Endodermal cell (in vitro differentiated cells): Measurements from ENCODE around the gene NFKB1. TPM values are rescaled to one million over a fixed set of nuclear protein-coding genes. Genes with fewer than 3 reads are reported as not detected.

ENCODE experiments used
- DNase-seq: peaks from one replicate; pipeline ENCODE4 v3.0.0-alpha.2; 2017
- H3K27ac ChIP-seq: 2 replicates; pipeline ENCODE4 v1.5.1; 2013; ENCODE audit warnings: mild to moderate bottlenecking, low read depth, low read length, moderate library complexity
- H3K27me3 ChIP-seq: 2 replicates; pipeline ENCODE4 v1.6.1; 2013; ENCODE audit warnings: mild to moderate bottlenecking, low read length, moderate library complexity; ENCODE audit not compliant: insufficient read depth, control insufficient read depth, poor library complexity, severe bottlenecking
- H3K36me3 ChIP-seq: 2 replicates; pipeline ENCODE4 v1.7.0; 2013; ENCODE audit warnings: mild to moderate bottlenecking, low read length, moderate library complexity; ENCODE audit not compliant: control insufficient read depth, insufficient read depth
- H3K4me1 ChIP-seq: one replicate; pipeline ENCODE4 v1.7.0; 2013; ENCODE audit warnings: low read length; ENCODE audit not compliant: control insufficient read depth, insufficient read depth
- H3K4me3 ChIP-seq: 2 replicates; pipeline ENCODE4 v1.5.1; 2013; ENCODE audit warnings: mild to moderate bottlenecking, low read length, moderate library complexity
- H3K9ac ChIP-seq: 2 replicates; pipeline ENCODE4 v1.6.1; 2013; ENCODE audit warnings: mild to moderate bottlenecking, low read length, moderate library complexity; ENCODE audit not compliant: poor library complexity, severe bottlenecking; ENCODE audit errors: extremely low read depth
- H3K9me3 ChIP-seq: 2 replicates; pipeline ENCODE4 v1.6.1; 2013; ENCODE audit warnings: mild to moderate bottlenecking, low read length, moderate library complexity; ENCODE audit not compliant: control insufficient read depth
- H3K27ac Mint-ChIP-seq: 2 replicates; pipeline ENCODE4 v1.8.0; 2020; ENCODE audit warnings: mixed read lengths
- H3K27me3 Mint-ChIP-seq: 2 replicates; pipeline ENCODE4 v1.8.0; 2021; ENCODE audit warnings: mild to moderate bottlenecking, mixed read lengths; ENCODE audit not compliant: insufficient read depth
- H3K36me3 Mint-ChIP-seq: 2 replicates; pipeline ENCODE4 v1.8.0; 2020; ENCODE audit warnings: low read depth, mixed read lengths
- H3K4me1 Mint-ChIP-seq: 2 replicates; pipeline ENCODE4 v1.8.0; 2020; ENCODE audit warnings: mixed read lengths
- H3K4me3 Mint-ChIP-seq: 2 replicates; pipeline ENCODE4 v1.8.0; 2020; ENCODE audit warnings: mild to moderate bottlenecking, moderate library complexity, mixed read lengths
- H3K9me3 Mint-ChIP-seq: 2 replicates; pipeline ENCODE4 v1.8.0; 2020; ENCODE audit warnings: mild to moderate bottlenecking, mixed read lengths
- WGBS, 2 experiments: methylation state at CpG; one replicate each; pipeline versions ENCODE4 v1.1.5 to v1.1.7; 2013; ENCODE audit warnings: missing lambda C conversion rate in 2 of 2, mixed read lengths in 1 of 2; ENCODE audit not compliant: insufficient coverage in 1 of 2, insufficient read length in 1 of 2; 5-methylcytosine and 5-hydroxymethylcytosine counted together
- total RNA-seq, 2 donors: library from RNA; stranded (reverse); fragmentation: NEBNext Ultra II Directional in 1 of 2; extraction: Animal tissue kit (Norgen Biotek cat#: 25700) in 1 of 2; gene quantifications; 2 replicates in 1 of 2; 3 replicates in 1 of 2; pipeline ENCODE4 v1.2.1, GENCODE V29; 2021
- TF ChIP-seq, protein P1 (sequence below): fragments of 200-600 bp; sonication (generic); conservative IDR thresholded peaks from 2 replicates; pipeline ENCODE4 v1.5.0; 2021; ENCODE audit warnings: antibody characterized with exemption, mild to moderate bottlenecking

Gene NFKB1
- total RNA-seq, 2 donors from 2014 or later, result 4.4 to 5.6 TPM

DNA sequence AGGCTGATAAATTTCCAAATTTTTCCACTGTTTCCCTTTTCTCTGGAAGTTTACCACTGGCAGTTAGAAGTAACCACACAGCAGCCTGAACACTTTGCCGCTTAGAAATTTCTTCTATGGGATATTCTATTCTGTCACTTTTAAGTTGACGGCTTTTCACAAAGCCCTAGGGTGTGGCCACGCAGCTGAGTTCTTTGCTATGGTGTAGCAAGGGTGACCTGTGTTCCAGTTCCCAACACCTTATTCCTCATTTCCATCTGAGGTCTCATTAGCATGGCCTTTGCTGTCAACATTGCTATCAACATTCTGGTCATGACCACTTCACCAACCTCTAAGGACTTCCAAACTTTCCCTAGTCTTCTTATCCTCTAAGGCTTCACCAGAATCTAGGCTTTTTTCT is 45.4 kb upstream of the NFKB1 start:
- Histone ChIP-seq H3K4me1 (no peaks in the 10 kb centered on the region), H3K27me3 (no peaks in the 10 kb centered on the region), H3K9ac (no peak overlapping the region), H3K36me3 (no peaks in the 10 kb centered on the region), H3K4me3 (no peak overlapping the region), H3K27ac (no peak overlapping the region), H3K9me3 (no peaks in the 10 kb centered on the region)
- WGBS, 2 experiments, result 82% methylated on average over 3 of the region's 3 CpGs
- Mint-ChIP-seq H3K36me3 (no peaks in the 10 kb centered on the region), H3K4me1 (no peaks in the 10 kb centered on the region), H3K4me3 (no peak overlapping the region), H3K27ac (no peak overlapping the region), H3K27me3 (peaks cover 5% of the 10 kb centered on the region), H3K9me3 (peaks cover 4% of the 10 kb centered on the region)
- no peak for DNase-seq
- TF ChIP-seq, protein P1, sequence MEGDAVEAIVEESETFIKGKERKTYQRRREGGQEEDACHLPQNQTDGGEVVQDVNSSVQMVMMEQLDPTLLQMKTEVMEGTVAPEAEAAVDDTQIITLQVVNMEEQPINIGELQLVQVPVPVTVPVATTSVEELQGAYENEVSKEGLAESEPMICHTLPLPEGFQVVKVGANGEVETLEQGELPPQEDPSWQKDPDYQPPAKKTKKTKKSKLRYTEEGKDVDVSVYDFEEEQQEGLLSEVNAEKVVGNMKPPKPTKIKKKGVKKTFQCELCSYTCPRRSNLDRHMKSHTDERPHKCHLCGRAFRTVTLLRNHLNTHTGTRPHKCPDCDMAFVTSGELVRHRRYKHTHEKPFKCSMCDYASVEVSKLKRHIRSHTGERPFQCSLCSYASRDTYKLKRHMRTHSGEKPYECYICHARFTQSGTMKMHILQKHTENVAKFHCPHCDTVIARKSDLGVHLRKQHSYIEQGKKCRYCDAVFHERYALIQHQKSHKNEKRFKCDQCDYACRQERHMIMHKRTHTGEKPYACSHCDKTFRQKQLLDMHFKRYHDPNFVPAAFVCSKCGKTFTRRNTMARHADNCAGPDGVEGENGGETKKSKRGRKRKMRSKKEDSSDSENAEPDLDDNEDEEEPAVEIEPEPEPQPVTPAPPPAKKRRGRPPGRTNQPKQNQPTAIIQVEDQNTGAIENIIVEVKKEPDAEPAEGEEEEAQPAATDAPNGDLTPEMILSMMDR, result no peak

DNA sequence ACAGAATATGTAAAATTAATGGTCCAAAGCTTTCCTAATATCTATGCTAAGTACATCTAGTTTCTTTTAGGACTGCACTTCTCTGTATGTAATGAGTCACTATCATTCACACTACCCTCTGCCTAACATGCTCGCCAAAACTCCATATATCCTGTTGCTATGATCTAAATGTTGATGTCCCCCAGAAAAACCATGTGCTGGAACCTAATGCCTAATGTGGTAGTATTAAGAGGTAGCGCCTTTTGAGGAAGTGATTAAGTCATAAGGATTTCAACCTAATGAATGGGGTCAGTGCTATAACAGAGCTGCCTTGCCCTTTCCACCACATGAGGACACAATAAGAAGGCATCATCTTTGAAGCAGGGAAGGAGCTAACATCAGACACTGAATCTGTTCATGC is 34.9 kb upstream of the NFKB1 start:
- H3K4me3 Mint-ChIP-seq, result no peak overlapping the region
- Histone ChIP-seq H3K4me1 (no peaks in the 10 kb centered on the region), H3K27ac (no peak overlapping the region), H3K4me3 (no peak overlapping the region), H3K9ac (no peak overlapping the region), H3K36me3 (no peaks in the 10 kb centered on the region), H3K27me3 (no peaks in the 10 kb centered on the region), H3K9me3 (no peaks in the 10 kb centered on the region)
- H3K27ac Mint-ChIP-seq, result no peak overlapping the region
- WGBS, 2 experiments, result 71 to 95% methylated on average over 1 to 2 of the region's 2 CpGs
- TF ChIP-seq, protein P1, result no peak
- DNase-seq, result no peak
- peaks cover 2% of the 10 kb centered on the region for H3K27me3 Mint-ChIP-seq
- no peaks in the 10 kb centered on the region for H3K36me3 Mint-ChIP-seq
- no peaks in the 10 kb centered on the region for H3K4me1 Mint-ChIP-seq
- H3K9me3 Mint-ChIP-seq, result peaks cover 2% of the 10 kb centered on the region

DNA sequence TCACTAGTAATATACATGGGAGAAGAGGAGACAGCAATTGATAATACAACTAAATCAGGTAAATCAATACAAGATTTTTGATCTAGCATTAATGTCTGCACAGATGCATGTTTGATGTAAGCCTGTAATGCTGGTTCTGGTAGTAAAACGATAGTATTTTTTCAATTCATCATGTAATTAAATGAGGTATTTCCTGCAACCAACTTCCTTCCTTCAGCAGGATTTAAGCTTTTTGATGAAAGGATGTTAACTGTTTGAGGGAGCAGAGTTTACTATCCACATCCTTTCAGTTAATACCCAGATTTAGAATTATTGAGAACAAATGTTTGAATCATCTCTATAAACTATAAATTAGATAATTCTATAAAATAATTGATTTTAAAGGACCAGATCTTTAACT is 31.4 kb upstream of the NFKB1 start:
- Histone ChIP-seq H3K27me3 (no peaks in the 10 kb centered on the region), H3K36me3 (no peaks in the 10 kb centered on the region), H3K27ac (no peak overlapping the region), H3K4me1 (no peaks in the 10 kb centered on the region), H3K9me3 (no peaks in the 10 kb centered on the region), H3K4me3 (no peak overlapping the region), H3K9ac (no peak overlapping the region)
- no peak overlapping the region for H3K4me3 Mint-ChIP-seq
- no peak overlapping the region for H3K27ac Mint-ChIP-seq
- TF ChIP-seq, protein P1, result no peak
- 80% methylated on average over 1 of the region's 1 CpG; no CpG with 5 or more reads in 1 of the 2 experiments for WGBS, 2 experiments
- DNase-seq, result no peak
- H3K27me3 Mint-ChIP-seq, result peaks cover 2% of the 10 kb centered on the region
- peaks cover 3% of the 10 kb centered on the region for H3K9me3 Mint-ChIP-seq
- no peaks in the 10 kb centered on the region for H3K36me3 Mint-ChIP-seq
- no peaks in the 10 kb centered on the region for H3K4me1 Mint-ChIP-seq
